GM06990 (cell line): Measurements from ENCODE around the gene PLD2.

Experiments used
- DNase-seq: peaks from one replicate; pipeline ENCODE4 v3.0.0-alpha.2; 2011; ENCODE audit not compliant: insufficient read length; ENCODE audit errors: extremely low read depth
- H3K27me3 ChIP-seq: replicated peaks from 2 replicates; pipeline ENCODE4 v1.6.0; 2011; ENCODE audit warnings: low read length; ENCODE audit not compliant: control insufficient read depth, insufficient read depth
- H3K36me3 ChIP-seq: 2 replicates; pipeline ENCODE4 v1.5.1; 2011; ENCODE audit warnings: low read length; ENCODE audit not compliant: control insufficient read depth, insufficient read depth
- H3K4me3 ChIP-seq: replicated peaks from 2 replicates; pipeline ENCODE4 v1.5.1; 2011; ENCODE audit warnings: low read depth, mild to moderate bottlenecking, control low read depth, low read length
- CTCF ChIP-seq: IDR thresholded peaks from 2 replicates; pipeline ENCODE4 v1.5.1; 2011; ENCODE audit warnings: low read length, control low read depth, mild to moderate bottlenecking, inconsistent platforms; ENCODE audit not compliant: insufficient read depth, poor library complexity, severe bottlenecking

The PLD2 gene

GRCh38 chr17:4850246-4850645, 43.3 kb downstream of the PLD2 start:
- DNase-seq, result no peak
- Histone ChIP-seq H3K4me3 (no peak overlapping the region), H3K36me3 (no peaks in the 10 kb centered on the region; the same call in 1 of the 2 replicates), H3K27me3 (no peaks in the 10 kb centered on the region)
- no peak for TF ChIP-seq CTCF

- no peak overlapping the region for H3K4me3 ChIP-seq
- no peak for TF ChIP-seq CTCF
- no peaks in the 10 kb centered on the region for H3K27me3 ChIP-seq
- no peaks in the 10 kb centered on the region; the same call in 1 of the 2 replicates for H3K36me3 ChIP-seq
- no peak for DNase-seq
Observed at GRCh38 chr17:4851084-4851483, 44.1 kb downstream of the PLD2 start.

DNA sequence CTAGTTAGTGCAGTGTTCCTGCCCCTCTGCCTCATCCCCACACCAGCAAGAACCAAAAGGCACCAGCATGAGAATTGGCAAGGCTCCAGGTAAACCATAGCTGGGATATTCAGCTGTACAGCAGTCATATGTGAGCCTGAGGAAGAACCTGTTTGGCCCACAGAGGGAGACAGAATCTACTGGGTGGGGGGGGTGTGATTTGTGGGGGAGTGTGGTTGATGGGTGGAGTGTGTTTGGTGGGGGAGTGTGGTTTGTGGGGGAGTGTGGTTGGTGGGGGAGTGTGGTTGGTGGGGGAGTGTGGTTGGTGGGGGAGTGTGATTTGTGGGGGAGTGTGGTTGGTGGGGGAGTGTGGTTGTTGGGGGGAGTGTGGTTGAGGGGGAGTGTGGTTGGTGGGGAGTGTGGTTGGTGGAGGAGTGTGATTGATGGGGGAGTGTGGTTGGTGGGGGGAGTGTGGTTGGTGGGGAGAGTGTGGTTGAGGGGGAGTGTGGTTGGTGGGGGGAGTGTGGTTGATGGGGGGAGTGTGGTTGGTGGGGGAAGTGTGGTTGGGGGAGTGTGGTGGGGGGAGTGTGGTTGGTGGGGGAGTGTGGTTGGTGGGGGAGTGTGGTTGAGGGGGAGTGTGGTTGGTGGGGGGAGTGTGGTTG, 45.7 kb downstream of the PLD2 start:
- Histone ChIP-seq H3K27me3 (no peaks in the 10 kb centered on the region), H3K36me3 (no peaks in the 10 kb centered on the region; the same call in 1 of the 2 replicates), H3K4me3 (no peak overlapping the region)
- DNase-seq, result no peak
- no peak for TF ChIP-seq CTCF

- DNase-seq, result no peak
- Histone ChIP-seq H3K36me3 (no peaks in the 10 kb centered on the region; the same call in 1 of the 2 replicates), H3K4me3 (no peak overlapping the region), H3K27me3 (no peaks in the 10 kb centered on the region)
- no peak for TF ChIP-seq CTCF
Observed at GRCh38 chr17:4853208-4853671, 46.3 kb downstream of the PLD2 start.

DNA sequence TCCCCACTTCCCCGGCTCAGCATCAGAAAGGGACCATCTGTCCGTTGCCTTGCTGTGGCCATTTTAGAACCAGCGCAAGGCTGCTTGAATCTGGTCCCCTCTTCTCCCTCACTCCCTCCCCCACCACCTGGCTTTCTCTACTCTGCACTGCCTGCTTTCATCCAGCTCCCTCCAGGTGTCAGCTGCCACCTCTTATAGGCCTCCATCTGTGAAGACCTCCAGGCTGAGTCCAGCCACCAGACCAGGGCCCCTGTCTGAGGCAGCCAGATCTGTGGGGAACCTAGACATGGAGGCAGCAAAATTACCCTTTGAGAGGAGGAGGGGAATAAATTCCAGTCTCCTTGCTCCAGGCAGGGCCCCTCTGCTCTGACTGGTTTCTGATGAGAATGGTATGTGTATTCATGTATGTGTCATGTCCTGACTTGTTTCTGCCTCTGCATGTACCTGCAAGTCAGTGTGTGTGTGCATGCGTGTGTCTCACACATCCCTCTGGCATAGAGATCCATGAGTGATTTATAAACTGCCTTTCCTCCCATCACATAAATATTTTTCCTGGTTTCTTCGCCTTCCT, 47.2 kb downstream of the PLD2 start:
- H3K27me3 ChIP-seq, result no peaks in the 10 kb centered on the region

More for the DNA sequence above, 47.2 kb downstream of the PLD2 start:
- H3K4me3 ChIP-seq, result no peak overlapping the region
- no peak for TF ChIP-seq CTCF
- no peak for DNase-seq
- no peaks in the 10 kb centered on the region; the same call in 1 of the 2 replicates for H3K36me3 ChIP-seq
